HG03060 (cell line): ENCODE results near the gene NFATC1.
A peak's percentile ranks its signal among the peaks of the same experiment; 100 is the strongest.
"Not testable (repeated sequence)": the region's sequence is repeated elsewhere in the genome, so short reads cannot be mapped to it uniquely, and the experiment has no call there.

Source experiments
- ATAC-seq: cut with Tn5 transposase; IDR thresholded peaks from one replicate; pipeline ENCODE4 v1.9.1; 2021; ENCODE audit warnings: low read depth, moderate number of reproducible peaks; ENCODE audit not compliant: unreplicated experiment

The NFATC1 gene

GRCh38 chr18:79374408-79375171, 21.1 kb upstream of the NFATC1 start:
- ATAC-seq, result peak; percentile 75

DNA sequence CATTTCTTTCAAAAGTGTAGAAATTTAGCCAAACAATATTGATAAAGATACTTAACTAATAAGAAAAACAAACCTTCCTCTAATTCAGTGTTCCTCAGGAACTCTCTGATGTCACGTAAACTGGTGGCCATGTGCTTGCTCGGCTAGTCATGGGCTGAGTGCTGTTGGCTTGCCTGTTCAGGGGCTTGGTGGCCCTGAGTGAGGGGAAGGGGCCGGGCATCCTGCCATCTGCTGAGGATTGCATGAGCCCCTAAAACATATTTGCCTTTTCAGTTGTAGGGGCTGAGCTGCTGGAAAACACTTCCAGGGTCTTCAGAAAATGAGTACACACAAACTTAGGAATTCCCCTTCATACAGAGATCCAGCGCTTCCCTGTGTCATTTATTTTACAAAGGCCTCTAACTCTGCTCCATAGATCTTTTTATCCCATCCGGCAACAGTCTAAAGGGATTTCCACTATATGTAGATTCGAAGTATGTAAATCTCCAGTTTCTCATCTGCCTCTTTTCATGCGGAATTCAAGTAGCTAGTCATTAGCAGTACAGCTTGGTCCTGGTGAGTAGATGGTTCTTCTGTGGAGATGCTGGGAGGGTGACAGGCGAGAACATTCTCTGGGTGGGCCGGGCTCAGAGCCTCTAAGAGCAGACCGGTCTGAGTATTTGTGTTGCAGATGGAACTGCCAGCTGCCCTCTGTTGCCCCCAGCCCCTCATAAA, 20.1 kb upstream of the NFATC1 start:
- ATAC-seq, result no peak

GRCh38 chr18:79376661-79377060, 19.1 kb upstream of the NFATC1 start:
- ATAC-seq, result not testable (repeated sequence)

- no peak for ATAC-seq
Measured at GRCh38 chr18:79377187-79377891, 18.4 kb upstream of the NFATC1 start.

DNA sequence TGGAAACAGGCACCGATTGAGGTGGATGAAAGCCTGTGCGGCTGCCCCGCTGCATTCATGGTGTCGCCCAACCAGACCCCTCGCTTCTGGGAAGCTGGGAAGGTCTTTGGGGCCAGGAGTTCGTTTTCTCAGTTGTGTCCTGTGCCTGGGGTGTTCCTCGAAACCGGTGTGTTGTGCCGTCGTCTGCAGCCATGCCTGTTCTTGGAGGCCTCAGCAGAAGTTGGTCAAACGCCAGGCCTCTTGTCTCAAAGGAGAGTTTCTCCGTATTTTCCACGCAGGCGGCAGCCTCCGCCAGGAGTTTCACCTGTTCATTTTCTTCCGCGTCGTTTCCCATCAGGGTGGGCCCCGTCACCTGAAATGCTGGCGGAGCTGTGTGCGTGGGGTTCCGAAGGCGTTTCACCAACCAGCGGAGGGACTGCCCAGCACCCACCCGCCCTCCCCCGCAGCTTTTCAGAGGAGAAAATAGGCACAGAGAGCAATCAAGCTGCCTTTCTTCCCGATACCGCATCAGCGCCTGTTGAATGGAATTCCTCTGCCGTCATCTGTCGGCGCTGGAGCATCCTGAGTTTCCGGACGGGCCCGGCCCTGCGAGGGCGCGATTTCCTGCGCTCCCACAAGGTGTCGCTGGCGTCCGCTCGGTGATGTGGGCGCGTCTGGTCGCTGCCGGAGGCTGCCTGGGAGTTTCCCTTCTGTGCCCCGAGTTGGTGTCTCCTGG, 17.0 kb upstream of the NFATC1 start:
- no peak for ATAC-seq

- ATAC-seq, result no peak
Measured at GRCh38 chr18:79379251-79379905, 16.4 kb upstream of the NFATC1 start.

DNA sequence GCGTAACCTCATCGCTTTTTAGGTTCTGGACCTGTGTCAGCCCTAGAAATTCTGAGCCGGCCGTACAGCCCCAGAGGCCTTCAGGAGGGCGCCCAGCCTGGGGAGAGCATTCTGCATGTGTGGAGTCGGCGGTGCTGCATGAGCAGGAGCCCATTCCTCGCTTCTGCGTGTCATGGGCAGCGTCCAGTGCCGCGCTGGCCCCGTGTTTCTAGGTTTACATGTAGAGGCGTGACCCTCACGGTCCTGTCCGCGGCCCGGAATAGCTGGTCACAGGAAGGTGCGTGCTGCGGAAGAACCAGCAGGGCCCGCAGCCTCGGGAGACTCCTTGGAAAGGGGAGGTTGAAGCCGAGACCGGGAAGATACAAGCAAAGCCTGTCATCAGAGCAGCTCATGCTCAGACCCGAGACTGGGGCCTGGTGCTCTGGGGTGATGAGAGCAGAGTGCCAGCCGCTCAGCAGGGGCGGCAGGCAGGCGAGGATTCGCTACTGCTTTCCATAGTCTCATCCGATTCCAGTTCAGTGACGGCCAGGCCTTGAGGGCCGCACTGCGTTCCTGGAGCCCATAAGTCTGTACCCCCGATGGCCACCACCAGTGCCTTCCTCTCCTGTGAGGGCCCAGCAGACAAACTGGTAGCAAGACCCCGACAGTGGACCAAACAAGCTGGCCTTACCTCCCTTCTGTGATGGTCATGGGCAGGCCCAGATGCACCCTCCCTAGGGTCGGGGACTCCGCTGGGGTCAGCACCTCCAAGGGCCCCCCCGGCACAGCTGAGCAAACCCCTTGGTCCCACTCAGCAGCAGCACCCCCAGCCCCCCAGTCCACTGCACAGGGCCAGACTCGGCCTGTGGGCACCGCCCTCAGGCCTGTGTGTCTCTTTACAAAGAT, 15.6 kb upstream of the NFATC1 start:
- ATAC-seq, result no peak

DNA sequence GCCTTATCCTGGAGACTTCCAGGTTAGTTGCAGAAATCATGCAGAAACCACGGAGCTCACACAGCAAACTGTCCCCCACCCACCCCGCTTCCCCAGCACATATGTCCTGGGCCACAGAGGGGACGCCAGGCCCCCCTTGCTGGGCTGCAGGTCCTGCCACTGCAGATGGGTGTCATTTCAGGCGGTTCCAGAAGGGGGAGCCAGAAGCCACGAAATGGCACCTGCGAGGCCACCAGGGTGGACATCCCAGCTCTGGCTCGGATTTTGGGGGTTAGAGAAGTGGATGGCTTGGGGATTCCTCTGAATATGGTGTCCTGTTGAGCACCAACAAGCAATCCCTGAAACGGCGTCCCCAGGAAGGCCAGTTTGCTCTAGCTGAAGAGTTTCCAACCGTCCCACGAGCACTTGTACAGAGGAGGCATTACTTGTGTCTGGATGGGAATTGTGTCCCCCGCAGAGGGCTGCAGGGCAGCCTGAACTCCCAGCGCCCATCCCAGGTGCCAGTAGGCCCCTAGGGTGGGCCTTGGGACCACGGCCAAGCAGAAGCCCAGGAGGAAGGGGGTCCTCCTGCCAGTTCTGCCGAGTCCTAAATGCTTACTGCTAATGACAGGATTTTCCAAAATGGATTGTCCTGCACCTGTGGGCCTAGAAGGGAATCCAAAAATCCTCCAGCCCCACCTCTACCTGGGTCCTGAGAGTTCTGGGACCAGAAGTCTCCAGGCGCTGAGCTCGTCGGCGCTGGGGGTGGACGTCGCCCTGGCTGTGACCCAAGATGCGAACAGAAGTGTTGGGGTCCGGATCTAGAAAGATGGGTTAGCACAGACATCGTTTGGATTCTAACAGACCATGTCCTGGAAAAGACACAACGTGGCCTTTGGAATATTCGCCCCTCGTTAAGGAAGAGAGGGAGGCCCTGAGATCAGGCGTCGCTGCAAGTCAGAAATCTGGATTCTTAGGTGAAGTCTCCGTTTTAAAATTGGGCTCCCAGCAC, 14.6 kb upstream of the NFATC1 start:
- no peak for ATAC-seq

DNA sequence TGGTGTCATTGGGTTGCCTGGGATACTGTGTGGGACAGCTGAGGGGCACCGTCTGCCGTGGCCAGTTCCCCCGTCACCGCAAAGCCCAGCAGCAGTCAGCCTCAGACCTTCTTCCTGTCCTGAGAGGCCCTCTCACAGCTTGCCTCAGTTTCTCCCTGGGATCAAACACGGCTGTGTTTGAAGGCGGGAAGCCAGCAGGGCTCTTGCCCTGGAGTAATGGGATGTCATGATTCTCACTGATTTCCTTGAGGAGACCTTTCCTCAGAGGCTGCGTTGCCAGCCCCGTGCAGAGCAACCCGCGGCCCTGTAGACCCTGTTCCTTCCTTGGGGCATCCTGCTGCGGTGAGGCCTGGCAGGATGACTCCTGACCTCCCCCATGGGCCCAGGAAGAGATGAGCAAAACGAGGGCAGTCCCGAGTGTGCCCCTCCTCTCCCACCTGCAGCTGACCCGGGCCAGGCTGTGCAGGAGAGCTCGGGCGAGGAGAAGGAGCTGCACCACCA, 13.9 kb upstream of the NFATC1 start:
- no peak for ATAC-seq

- ATAC-seq, result no peak
Measured at GRCh38 chr18:79382681-79383387, 12.9 kb upstream of the NFATC1 start.

GRCh38 chr18:79383388-79384056, 12.2 kb upstream of the NFATC1 start:
- no peak for ATAC-seq

- ATAC-seq, result no peak
Measured at GRCh38 chr18:79384151-79384807, 11.5 kb upstream of the NFATC1 start.

DNA sequence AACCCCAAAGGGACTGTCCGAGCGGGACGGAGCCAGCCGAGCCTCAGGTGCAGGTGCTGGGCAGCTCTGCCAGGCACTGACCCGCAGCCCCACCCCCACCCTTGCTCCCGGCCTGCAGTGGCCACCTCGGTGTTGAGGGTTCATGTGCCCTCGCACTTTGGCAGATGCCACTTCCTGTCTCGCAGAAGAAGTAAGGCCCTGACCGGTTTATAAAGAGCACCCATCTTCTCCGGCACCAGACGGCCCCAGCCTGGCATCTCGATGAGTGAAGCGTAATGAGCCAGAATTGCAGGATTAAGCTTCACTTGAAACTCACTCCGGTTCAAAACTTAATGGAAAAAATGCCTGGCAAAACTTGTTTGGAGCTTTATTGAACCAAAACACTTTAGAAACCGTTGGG, 10.9 kb upstream of the NFATC1 start:
- ATAC-seq, result no peak

GRCh38 chr18:79385326-79385707, 10.4 kb upstream of the NFATC1 start:
- ATAC-seq, result no peak

GRCh38 chr18:79385708-79386341, 9.9 kb upstream of the NFATC1 start:
- no peak for ATAC-seq

- no peak for ATAC-seq
Measured at GRCh38 chr18:79386547-79386946, 9.2 kb upstream of the NFATC1 start.
